Upper lobe of left lung (tissue), 6 donors: ENCODE results near the gene COL8A1. TPM values are rescaled to one million over a fixed set of nuclear protein-coding genes. Genes with fewer than 3 reads are reported as not detected.

Experiments
- ATAC-seq, 2 donors: fragments of 200-7000 bp; cut with Tn5 transposase; one replicate each; pipeline ENCODE4 v1.9.1; 2022; ENCODE audit warnings: mild to moderate bottlenecking in 2 of 2, moderate library complexity in 2 of 2; ENCODE audit not compliant: low FRiP score in 2 of 2
- DNase-seq, 2 donors: peaks; one replicate each; pipeline ENCODE4 v3.0.0-alpha.2; 2019 to 2020
- H3K27ac ChIP-seq, 4 donors: fragments of 200-600 bp; sonication (generic); one replicate each; pipeline ENCODE4 v1.5.1; 2016 to 2019
- H3K27me3 ChIP-seq, 4 donors: fragments of 200-600 bp; sonication (generic); one replicate each; pipeline ENCODE4 v1.5.1; 2017 to 2019
- H3K36me3 ChIP-seq, 4 donors: fragments of 200-600 bp; sonication (generic); one replicate each; pipeline ENCODE4 v1.5.1; 2016 to 2019
- H3K4me1 ChIP-seq, 4 donors: fragments of 200-600 bp; sonication (generic); one replicate each; pipeline ENCODE4 v1.5.1; 2018 to 2019
- H3K4me3 ChIP-seq, 4 donors: fragments of 200-600 bp; sonication (generic); one replicate each; pipeline ENCODE4 v1.5.1; 2017 to 2019; ENCODE audit warnings: mild to moderate bottlenecking in 2 of 4, moderate library complexity in 1 of 4
- H3K9me3 ChIP-seq, 4 donors: fragments of 200-600 bp; sonication (generic); one replicate each; pipeline ENCODE4 v1.5.1; 2018 to 2019
- EP300 ChIP-seq, 4 donors: sonication (generic); formaldehyde crosslinking; IDR thresholded peaks; one replicate each; pipeline ENCODE4 v1.5.1; 2017; ENCODE audit warnings: antibody characterized with exemption in 4 of 4, control low read depth in 2 of 4
- POLR2A ChIP-seq, 4 donors: fragments of 450-650 bp; IDR thresholded peaks; one replicate each; pipeline ENCODE4 v1.5.1; 2016 to 2017; ENCODE audit warnings: antibody characterized with exemption in 4 of 4, mild to moderate bottlenecking in 2 of 4
- POLR2AphosphoS5 ChIP-seq, 2 donors: sonication (generic); formaldehyde crosslinking; IDR thresholded peaks; one replicate each; pipeline ENCODE4 v1.5.1; 2017; ENCODE audit warnings: antibody characterized with exemption in 2 of 2
- WGBS, 2 donors: methylation state at CpG; one replicate each; pipeline ENCODE4 v1.1.5; 2017 to 2018; 5-methylcytosine and 5-hydroxymethylcytosine counted together
- total RNA-seq, 6 donors: library from RNA; depleted of rRNA in 4 of 6; stranded (reverse); fragments of >200 nt in 4 of 6; gene quantifications; one replicate each; pipeline versions ENCODE4 v1.1.0 to v1.2.1, GENCODE V29; 2016 to 2021
- TF ChIP-seq, protein P1 (sequence below), 6 experiments: fragments of 450-650 bp in 4 of 6; fragments of 200-600 bp in 2 of 6; sonication (generic) in 2 of 6; IDR thresholded peaks; one replicate each; pipeline ENCODE4 v1.5.1; 2016 to 2019; ENCODE audit warnings: antibody characterized with exemption in 6 of 6
- donor health status: DM: no; HTN: no; CAD: no; lungs with moderate emphysema.
- donor health status: DM: no; HTN: yes; CAD: no; lungs with severe emphysema.

COL8A1 gene
- total RNA-seq, 6 donors from 2014 or later = 22.0 to 209 (median 115) TPM

DNA sequence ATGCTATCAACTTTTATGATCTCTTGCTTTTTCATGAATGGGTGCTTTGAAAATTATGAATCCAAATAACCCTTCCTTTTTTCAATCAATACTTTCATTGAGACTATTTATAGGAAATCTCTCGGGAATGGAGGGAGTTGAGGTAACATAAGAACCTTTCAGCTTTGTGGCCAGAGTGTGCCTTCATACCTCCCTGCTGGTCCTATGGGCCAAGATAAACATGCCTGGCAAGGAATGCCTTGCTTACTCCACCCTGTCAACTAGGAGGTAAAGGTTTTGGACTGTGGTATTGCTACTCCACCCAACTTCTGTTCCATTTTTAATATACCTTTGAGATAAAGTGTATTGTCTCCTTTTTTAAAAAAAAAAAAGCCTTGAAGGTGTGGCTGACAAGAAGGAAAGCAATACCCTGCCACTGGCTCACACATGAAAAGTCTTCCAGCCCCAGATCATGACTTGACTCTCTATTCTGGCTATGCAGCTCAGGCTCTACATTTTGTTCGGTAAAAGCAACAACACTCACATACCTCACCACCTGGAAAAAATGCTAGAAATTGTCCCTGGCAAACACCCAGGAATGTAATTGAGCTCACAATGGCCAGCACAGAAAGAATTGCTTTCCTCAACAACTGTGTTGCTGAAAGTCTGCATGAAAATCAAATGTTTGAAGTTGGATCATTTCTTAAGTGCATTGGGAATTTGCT is 35.8 kb downstream of the COL8A1 start:
- peak in 1 of 2 donors; percentile 73 for ATAC-seq

DNA sequence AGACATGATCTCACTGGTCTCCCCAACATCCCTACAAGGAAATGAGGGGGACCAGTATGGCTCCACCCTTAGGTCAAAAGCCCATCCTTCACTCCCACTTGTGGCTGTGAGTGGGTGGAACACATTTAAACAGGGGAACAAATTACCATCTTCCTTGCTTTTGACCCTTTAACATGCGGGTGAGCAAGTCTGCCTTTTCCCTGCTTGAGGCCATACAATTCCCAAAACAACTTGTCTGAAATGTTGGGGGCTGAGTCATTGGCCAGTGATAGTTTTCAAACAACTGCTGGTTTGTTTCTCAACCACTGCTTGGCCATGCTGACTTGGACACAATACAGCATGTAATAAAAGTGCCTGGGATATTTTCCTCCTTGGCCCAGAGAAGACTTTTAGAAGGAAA is 39.6 kb downstream of the COL8A1 start:
- Histone ChIP-seq H3K4me1 (peaks cover 0 to 6% (median 0%) of the 10 kb centered on the region in 4 donors), H3K27ac (peak overlapping the region in 1 of 4 donors; percentile 57), H3K4me3 (no peak overlapping the region), H3K36me3 (no peaks in the 10 kb centered on the region), H3K9me3 (no peaks in the 10 kb centered on the region), H3K27me3 (no peaks in the 10 kb centered on the region)
- WGBS, 2 donors = 82 to 92% methylated on average over 1 of the region's 1 CpG
- TF ChIP-seq, protein P1, sequence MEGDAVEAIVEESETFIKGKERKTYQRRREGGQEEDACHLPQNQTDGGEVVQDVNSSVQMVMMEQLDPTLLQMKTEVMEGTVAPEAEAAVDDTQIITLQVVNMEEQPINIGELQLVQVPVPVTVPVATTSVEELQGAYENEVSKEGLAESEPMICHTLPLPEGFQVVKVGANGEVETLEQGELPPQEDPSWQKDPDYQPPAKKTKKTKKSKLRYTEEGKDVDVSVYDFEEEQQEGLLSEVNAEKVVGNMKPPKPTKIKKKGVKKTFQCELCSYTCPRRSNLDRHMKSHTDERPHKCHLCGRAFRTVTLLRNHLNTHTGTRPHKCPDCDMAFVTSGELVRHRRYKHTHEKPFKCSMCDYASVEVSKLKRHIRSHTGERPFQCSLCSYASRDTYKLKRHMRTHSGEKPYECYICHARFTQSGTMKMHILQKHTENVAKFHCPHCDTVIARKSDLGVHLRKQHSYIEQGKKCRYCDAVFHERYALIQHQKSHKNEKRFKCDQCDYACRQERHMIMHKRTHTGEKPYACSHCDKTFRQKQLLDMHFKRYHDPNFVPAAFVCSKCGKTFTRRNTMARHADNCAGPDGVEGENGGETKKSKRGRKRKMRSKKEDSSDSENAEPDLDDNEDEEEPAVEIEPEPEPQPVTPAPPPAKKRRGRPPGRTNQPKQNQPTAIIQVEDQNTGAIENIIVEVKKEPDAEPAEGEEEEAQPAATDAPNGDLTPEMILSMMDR (IDR thresholded peaks at IDR 0.05) = no peak
- TF ChIP-seq POLR2AphosphoS5 (IDR thresholded peaks at IDR 0.05) (peak in 1 of 2 donors; percentile 20), POLR2A (IDR thresholded peaks at IDR 0.05) (no peak), EP300 (IDR thresholded peaks at IDR 0.05) (no peak)
- DNase-seq = no peak
- ATAC-seq = peak in 1 of 2 donors; percentile 92

More for the DNA sequence above, 35.8 kb downstream of the COL8A1 start:
- Histone ChIP-seq H3K27ac (peak overlapping the region; percentile 28 to 53 (median 50)), H3K4me3 (no peak overlapping the region), H3K36me3 (no peaks in the 10 kb centered on the region), H3K4me1 (peaks cover 0 to 6% (median 0%) of the 10 kb centered on the region in 4 donors), H3K27me3 (no peaks in the 10 kb centered on the region), H3K9me3 (no peaks in the 10 kb centered on the region)
- 64 to 75% methylated on average over 2 of the region's 2 CpGs for WGBS, 2 donors
- TF ChIP-seq EP300 (IDR thresholded peaks at IDR 0.05) (no peak), POLR2A (IDR thresholded peaks at IDR 0.05) (no peak), POLR2AphosphoS5 (IDR thresholded peaks at IDR 0.05) (no peak)
- TF ChIP-seq, protein P1 (IDR thresholded peaks at IDR 0.05) = no peak
- DNase-seq = peak in 1 of 2 donors; percentile 31

DNA sequence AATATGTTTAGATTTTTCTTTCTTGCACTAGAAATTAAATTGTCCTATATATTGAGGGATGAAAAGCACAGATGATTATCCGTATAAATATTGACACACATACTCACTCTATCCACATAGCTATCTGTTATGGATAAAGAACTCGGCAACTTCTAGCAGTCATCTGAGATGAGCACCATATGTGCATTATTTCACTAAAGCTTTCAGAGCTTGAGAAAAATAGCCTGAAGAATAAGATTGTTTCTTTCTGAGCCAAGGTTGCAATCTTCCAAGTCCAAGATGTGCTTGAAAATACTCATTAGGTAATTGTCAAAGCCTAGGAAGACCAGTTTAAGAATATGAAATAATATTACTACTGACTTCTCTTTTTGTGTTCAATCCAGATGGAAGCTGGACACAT is 40.5 kb downstream of the COL8A1 start:
- H3K27ac ChIP-seq = no peak overlapping the region
- no peaks in the 10 kb centered on the region for H3K36me3 ChIP-seq
- H3K4me1 ChIP-seq = peaks cover 0 to 6% (median 0%) of the 10 kb centered on the region in 4 donors
- no peaks in the 10 kb centered on the region for H3K9me3 ChIP-seq
- TF ChIP-seq POLR2A (IDR thresholded peaks at IDR 0.05) = no peak
- TF ChIP-seq, protein P1 (IDR thresholded peaks at IDR 0.05) = no peak
- no peak for TF ChIP-seq POLR2AphosphoS5 (IDR thresholded peaks at IDR 0.05)
- TF ChIP-seq EP300 (IDR thresholded peaks at IDR 0.05) = no peak
- no peak overlapping the region for H3K4me3 ChIP-seq
- 76 to 81% methylated on average over 2 of the region's 2 CpGs for WGBS, 2 donors
- H3K27me3 ChIP-seq = no peaks in the 10 kb centered on the region
- DNase-seq (no peak), ATAC-seq (peak in 1 of 2 donors; percentile 36)

DNA sequence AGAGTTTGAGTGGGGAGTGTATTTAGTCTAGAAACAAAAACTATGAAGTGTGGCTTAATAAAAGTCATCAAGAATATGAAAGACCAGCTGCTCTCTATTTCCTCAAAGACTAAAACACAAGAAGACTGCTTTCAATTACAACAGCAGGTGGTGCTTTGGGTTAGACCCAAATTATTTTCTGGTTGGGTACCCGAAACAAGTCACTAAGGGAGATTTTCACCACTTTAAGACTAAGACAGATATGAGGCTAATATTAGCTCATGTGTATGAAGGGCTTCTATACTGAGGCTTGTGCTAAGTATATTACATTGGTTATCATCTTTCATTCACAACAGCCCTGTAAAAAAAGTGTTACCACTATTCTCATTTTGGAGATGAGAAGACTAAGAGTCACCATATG is 43.1 kb downstream of the COL8A1 start:
- no peaks in the 10 kb centered on the region for H3K9me3 ChIP-seq
- H3K4me1 ChIP-seq = peaks cover 0 to 2% (median 0%) of the 10 kb centered on the region in 4 donors
- DNase-seq (no peak), ATAC-seq (no peak)
- no peaks in the 10 kb centered on the region for H3K27me3 ChIP-seq
- H3K36me3 ChIP-seq = no peaks in the 10 kb centered on the region
- TF ChIP-seq, protein P1 (IDR thresholded peaks at IDR 0.05) = no peak
- no peak for TF ChIP-seq POLR2A (IDR thresholded peaks at IDR 0.05)
- TF ChIP-seq POLR2AphosphoS5 (IDR thresholded peaks at IDR 0.05) = no peak
- TF ChIP-seq EP300 (IDR thresholded peaks at IDR 0.05) = no peak
- no peak overlapping the region for H3K4me3 ChIP-seq
- peak overlapping the region in 1 of 4 donors; percentile 27 for H3K27ac ChIP-seq
- 69 to 96% methylated on average over 1 of the region's 1 CpG for WGBS, 2 donors
